ENCODE measurements around the gene NLRC3. TPM values are rescaled to one million over a fixed set of nuclear protein-coding genes. Genes with fewer than 3 reads are reported as not detected.

NLRC3 gene
- total RNA-seq = 0.66 and 1.9 TPM in 2 replicates

DNA sequence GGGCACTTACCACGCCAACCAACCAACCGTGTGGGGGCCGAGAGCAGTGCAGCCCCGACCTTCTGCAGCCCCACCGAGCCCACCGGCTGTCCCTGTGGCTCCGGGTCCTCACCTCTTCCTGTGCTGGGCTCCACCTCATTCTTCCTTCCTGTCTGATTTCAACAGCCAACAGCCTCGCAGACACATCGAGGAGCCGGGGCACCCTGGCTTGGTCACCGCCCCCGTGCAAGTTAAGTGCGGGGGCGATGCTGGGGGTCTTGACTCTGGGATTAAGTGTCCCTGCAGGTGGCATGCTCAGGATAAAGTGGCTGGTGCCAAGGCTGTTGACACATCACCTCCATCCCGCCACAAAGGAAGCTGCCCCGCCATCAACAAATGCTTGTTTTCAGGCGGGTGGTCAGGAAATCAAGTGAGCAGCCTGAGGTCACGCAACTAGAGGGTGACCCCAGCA lies at the start of gene NLRC3:
NLRC3 (minus strand) TSS at position 102 of the 451 bp plus-strand sequence. CDS start 12,367 bp downstream, outside the sequence.

DNA sequence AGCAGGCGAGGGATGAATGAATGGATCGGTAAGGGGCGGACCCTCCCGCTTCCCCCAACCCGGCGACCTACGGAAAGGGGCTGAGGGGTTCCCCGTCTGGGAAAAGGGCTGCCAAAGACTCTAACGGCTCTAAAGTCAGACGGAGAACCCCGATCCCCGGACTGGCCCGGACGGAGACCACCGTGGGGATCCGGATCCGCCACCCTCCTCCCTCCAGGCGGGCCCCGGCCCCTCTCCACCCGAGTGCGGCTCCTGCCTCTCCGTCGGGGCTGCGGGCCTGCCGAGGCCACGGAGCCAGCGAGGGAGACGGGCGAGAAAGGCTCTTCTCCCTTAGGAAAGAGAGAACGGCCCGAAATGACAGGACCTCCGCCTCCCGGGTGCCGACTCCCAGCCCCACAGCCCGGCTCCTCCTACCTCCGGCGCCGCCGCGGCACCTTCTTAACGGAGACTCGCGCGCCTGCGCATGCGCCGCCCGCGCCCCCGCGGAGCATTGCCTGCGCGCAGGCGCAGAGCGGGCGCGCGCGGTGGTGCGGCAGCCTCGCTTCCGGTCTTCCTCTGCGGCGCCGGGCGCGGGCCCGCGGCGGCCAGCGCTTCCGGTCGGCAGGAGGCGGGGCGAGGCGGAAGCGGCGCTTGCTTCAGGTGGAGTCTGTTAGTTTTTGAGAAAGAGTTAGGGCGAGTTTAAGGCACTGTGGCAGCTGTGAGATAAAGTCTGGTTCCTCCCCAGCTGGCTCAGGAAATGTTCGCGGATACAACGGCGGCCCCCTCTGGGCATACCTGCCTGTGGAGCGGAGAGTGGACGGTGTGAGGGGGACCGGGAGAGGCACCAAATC lies 34.2 kb upstream of the NLRC3 start, which contains the start of gene SLX4:
SLX4 (minus strand) TSS at position 461 of the 830 bp plus-strand sequence. CDS start 2,642 bp downstream, outside the sequence.

GRCh38 chr16:3495176-3495575 lies 82.0 kb downstream of the NLRC3 start, which contains the start of gene C16orf90:
Gene C16orf90, minus strand, starts transcription at chr16:3495489. Its CDS starts 68 bp downstream, at chr16:3495421.

Other genes starting within 250 kb of the NLRC3 start
- gene OR2C1, start 221.5 kb downstream of the NLRC3 start, total RNA-seq = not detected in 2 replicates
- 8.3 and 10.0 TPM in 2 replicates for gene ZSCAN32, start 176.4 kb downstream of the NLRC3 start, total RNA-seq
- 4.9 and 5.8 TPM in 2 replicates for gene ZNF174, start 176.2 kb downstream of the NLRC3 start, total RNA-seq
- 2.0 and 2.5 TPM in 2 replicates for gene ZNF597, start 133.9 kb downstream of the NLRC3 start, total RNA-seq
- 9.2 and 13.6 TPM in 2 replicates for gene NAA60, start 133.7 kb downstream of the NLRC3 start, total RNA-seq
- not detected in 2 replicates for gene C16orf90, start 81.9 kb downstream of the NLRC3 start, total RNA-seq
- 16.7 and 21.9 TPM in 2 replicates for gene CLUAP1, start 76.4 kb downstream of the NLRC3 start, total RNA-seq
- gene SLX4, start 34.2 kb upstream of the NLRC3 start, total RNA-seq = 2.3 and 2.5 TPM in 2 replicates
- gene DNASE1, start 77.3 kb upstream of the NLRC3 start, total RNA-seq = 9.0 and 15.2 TPM in 2 replicates
- gene TRAP1, start 140.1 kb upstream of the NLRC3 start, total RNA-seq = 83.7 and 91.6 TPM in 2 replicates

All from endothelial cell of coronary artery (primary cell).